GM18499 (cell line): ENCODE results near the gene PRR27.
"Not testable (repeated sequence)": the region's sequence is repeated elsewhere in the genome, so short reads cannot be mapped to it uniquely, and the experiment has no call there.

Experiments
- ATAC-seq: cut with Tn5 transposase; IDR thresholded peaks from one replicate; pipeline ENCODE4 v1.9.1; 2021; ENCODE audit warnings: moderate number of reproducible peaks; ENCODE audit not compliant: insufficient read depth, unreplicated experiment

PRR27 gene

DNA sequence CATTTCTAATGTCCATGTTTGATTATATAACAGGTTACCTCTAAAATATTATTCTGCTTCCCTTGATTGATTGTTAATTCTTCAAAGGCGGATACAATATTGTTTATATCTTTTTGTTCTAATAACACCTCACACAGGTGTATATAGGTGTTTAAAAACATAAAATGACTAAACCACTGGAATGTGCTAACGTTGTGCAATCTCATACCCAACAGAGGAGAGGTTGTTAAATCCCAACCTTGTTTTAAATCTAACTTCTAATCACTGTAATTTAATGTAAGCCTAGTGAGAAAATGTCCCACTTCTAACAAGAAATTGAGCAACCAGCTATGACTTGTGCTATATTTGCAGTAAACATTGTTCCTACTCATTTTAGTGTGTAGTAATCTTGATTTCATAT is 42.8 kb downstream of the PRR27 start:
- ATAC-seq: no peak

DNA sequence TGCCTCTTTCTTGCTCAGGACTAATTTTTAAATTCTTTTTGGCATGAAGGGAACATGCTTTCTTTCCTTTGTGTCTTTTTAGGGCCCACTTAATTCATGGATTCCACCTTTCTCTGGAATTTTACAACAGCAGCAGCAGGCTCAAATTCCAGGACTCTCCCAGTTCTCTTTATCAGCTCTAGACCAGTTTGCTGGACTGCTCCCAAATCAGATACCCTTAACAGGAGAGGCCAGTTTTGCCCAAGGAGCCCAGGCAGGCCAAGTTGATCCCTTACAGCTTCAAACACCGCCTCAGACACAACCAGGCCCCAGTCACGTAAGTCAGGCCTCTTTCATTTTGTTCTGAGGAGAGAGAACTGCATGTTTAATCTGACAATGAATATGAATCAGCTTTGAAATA is 43.8 kb downstream of the PRR27 start:
- no peak for ATAC-seq

DNA sequence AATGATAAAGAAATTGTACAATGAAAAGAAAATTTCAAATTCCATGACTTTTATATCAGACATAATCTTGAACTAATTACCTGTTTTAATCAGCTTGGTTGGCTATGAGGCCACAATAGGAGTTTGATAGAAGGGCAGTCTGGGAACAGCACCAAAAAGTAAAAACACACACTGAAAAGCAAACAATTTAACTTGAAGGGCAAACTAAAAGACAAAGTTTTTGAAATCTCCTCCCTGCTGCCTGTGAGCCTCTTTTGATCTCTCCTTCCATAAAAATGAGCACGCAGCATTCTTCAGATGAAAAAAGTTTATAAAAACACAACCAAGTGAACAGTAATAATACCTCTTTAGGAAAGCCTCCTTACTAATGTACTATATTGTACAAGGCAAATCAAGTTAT is 49.6 kb downstream of the PRR27 start:
- no peak for ATAC-seq

DNA sequence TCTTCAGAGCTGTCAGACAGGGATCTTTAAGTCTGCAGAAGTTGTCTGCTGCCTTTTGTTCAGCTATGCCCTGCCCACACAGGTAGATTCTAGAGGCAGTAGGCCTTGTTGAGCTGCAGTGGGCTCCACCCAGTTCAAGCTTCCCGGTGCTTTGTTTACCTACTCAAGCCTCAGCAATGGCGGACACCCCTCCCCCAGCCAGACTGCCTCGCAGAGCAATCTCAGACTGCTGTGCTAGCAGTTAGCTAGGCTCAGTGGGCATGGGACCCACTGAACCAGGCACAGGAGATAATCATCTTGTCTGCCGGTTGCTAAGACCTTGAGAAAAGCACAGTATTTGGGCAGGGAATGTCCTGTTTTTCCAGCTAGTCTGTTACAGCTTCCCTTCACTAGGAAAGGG is 58.7 kb downstream of the PRR27 start:
- not testable (repeated sequence) for ATAC-seq
